DOHH2 (cell line): ENCODE data around the gene B3GALNT1.

Source experiments
- CTCF ChIP-seq: fragments of 200-600 bp; sonication (generic); IDR thresholded peaks from one replicate; pipeline ENCODE4 v1.5.1; 2014; ENCODE audit warnings: antibody characterized with exemption, mild to moderate bottlenecking, low read depth, low read length; ENCODE audit not compliant: poor library complexity, severe bottlenecking
- EZH2phosphoT487 ChIP-seq: fragments of 200-600 bp; sonication (generic); IDR thresholded peaks from 2 replicates; pipeline ENCODE4 v1.6.1; 2017; ENCODE audit warnings: borderline replicate concordance, mild to moderate bottlenecking, antibody characterized with exemption, low read length, moderate library complexity, mixed read lengths

GRCh38 chr3:161103776-161104385 lies 1.3 kb downstream of the B3GALNT1 start:
- TF ChIP-seq CTCF (no peak), EZH2phosphoT487 (no peak)
